Activated T-helper 1 cell treated with Interleukin-2 at 50 U/mL for 16 hours (primary cell): ENCODE results near the gene METRN.
"Not testable (repeated sequence)": the region's sequence is repeated elsewhere in the genome, so short reads cannot be mapped to it uniquely, and the experiment has no call there.

Source experiments
- DNase-seq: peaks from one replicate; pipeline ENCODE4 v3.0.0-alpha.2; 2020; ENCODE audit warnings: low read depth

Gene METRN

GRCh38 chr16:691242-691641, 23.7 kb upstream of the METRN start:
- not testable (repeated sequence) for DNase-seq

- no peak for DNase-seq
Measured at GRCh38 chr16:692356-693108, 22.4 kb upstream of the METRN start.

GRCh38 chr16:693364-693763, 21.6 kb upstream of the METRN start:
- DNase-seq: no peak

- no peak for DNase-seq
Measured at GRCh38 chr16:693766-694165, 21.2 kb upstream of the METRN start.

DNA sequence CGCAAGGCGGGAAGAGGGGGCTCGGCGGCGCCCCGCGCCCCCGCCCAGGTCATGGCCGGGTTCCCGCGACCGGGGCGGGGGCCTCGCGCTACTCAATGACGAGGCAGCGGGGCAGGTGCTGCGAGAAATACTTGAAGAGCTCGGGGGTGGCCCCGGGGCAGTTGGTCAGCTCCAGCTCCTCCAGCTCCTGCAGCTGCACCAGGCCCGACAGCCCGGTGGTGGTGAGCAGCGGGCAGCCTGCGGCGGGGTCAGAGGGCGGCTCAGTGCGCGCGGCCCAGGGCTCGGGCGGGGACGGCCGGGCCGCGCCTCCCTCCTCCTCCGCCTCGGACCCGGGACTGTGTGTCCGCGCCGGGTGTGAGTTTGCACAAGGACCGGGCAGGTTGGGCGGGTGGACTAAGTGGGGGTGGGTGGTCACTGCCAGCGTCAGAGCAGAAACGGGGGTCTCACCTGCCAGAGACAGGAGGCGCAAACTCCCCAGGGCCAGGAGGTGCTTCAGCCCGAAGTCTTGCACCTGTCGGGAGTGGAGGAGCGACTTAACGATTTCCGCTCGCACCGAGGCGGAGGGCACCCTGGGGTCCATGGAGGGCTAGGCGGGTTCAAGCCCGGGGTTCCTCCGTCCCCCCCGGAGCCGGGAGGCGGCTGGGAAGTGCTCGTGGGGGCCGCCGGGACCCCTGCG, 20.6 kb upstream of the METRN start:
- no peak for DNase-seq

GRCh38 chr16:694863-695354, 20.0 kb upstream of the METRN start:
- DNase-seq: no peak

DNA sequence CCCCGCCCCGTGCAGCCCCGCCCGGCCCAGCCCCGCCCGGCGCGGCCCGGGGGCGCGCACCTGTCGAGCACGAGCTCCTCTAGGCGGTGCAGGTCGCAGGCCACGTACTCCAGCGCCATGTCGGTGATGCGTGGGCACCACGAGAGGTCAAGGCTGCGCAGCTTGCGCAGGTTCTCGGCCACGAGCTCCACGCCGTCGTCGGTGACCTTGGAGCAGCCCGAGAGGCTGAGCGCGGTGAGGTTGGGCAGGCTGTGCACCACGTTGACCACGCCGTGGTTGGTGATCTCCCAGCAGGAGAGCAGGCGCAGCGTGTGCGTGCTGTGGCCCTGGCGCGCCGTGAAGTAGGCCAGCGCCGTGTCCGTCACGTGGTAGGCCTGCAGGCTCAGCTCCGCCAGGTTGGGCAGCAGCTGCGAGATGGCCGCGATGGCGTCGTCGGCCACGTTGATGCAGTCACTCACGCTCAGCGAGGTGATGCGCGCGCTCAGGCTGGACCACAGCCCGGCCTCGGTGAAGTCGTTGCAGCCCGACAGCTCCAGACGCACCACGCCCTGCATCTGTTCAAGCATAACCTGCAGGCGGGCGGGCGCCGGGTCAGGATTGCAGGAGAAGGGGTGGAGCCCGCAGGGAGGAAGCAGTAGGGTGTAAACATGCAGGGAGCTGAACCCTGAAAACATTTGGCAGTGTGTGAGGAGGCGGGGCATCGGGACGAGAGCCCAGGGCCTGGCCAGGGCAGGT, 19.4 kb upstream of the METRN start:
- DNase-seq: peak; percentile 74

DNA sequence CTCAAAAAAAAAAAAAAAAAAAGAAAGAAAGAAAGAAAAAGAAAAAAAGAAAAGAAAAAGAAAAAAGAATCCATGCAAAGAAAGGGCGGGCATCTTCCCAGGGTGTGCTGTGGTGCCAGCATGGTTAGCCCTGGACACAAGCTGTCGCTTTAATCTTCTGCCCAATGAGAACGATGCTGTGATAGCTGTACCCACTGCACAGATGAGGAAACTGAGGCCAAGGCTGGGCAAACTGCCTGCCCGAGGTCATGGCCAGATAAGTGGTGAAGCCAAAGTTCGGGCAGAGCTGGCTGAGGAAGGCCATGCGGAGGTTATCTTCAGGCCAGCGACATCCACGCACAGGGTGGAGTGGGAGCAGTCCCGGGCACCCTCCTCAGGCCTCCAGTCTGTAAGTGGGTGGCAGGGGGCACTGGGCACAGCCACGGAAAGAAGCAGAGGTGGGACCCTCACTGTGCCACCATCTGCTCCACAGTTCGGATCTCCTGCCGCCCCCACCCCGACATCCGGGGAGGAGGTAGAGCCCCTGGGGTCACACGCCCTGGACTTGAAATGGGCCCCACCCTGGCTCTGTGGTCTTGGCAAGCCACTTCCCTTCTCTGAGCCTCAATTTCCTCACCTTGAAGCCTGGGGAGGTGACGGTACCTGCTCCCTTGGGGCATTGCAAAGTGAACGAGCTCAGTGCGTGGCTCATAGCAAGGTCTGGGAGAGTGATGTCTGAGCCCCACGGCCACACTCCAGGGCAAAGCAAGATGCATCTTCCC, 15.8 kb upstream of the METRN start:
- no peak for DNase-seq

DNA sequence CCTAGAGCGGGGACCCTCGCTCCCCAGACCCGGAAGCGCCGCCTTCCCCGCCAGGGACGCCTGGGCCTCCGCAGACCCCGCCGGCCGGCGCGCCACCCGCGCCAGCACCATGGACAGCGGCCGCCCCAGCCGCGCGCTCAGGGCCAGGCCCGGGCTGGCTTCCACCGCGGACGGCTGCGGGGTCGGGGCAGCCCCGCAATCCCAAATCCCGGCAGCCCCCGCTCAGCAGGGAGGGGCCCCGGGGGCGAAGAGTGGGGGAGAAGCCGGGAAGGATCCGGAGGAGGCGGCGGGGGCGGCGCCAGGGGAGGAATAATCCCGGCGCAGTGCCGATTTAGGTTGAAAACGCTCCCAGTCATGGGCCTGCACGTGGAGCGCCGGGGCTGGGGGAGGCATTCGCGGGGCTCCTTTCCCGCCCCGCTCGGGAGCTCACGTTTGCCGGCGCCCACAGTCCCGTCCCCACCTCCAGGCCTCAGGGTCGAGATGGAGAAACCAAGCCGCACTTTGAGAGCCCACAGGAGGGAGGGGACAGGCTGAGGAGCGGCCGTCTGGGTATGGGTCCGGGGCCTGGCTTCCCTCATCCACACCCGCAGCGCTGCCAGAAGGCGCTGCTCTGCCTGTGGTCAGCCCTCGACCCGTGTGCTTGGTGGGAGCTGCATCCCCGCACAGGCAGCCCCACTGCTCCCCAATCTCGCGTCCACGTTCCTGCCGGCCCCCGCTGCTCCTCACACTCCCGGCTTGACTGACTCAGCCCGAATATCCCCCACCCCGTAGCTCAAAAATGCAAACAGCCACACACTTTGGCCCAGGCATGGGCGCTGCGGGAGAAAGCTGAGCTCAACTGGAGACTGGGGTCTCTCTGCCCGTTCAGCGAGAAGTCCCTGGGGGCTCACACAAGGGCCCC, 14.0 kb upstream of the METRN start:
- no peak for DNase-seq

DNA sequence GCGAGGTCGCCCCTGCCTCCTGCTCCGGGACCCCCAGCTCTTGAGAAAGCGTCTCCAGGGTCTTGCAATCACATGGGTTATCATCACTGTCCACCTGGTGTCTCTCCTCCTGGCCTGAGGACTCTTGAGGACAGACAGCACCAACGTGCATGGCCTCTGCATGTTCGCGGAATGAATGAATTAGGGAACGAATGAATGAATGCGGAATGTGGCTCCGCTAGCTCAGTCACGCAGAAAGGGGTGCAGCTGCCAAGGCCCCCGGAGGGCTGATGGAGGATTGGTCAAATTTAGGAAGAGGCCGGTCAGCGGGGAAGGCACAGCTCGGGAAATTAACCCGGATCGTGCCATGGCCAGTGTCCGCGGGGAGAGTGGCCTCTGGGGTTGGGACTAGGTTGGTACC, 12.6 kb upstream of the METRN start:
- DNase-seq: no peak

DNA sequence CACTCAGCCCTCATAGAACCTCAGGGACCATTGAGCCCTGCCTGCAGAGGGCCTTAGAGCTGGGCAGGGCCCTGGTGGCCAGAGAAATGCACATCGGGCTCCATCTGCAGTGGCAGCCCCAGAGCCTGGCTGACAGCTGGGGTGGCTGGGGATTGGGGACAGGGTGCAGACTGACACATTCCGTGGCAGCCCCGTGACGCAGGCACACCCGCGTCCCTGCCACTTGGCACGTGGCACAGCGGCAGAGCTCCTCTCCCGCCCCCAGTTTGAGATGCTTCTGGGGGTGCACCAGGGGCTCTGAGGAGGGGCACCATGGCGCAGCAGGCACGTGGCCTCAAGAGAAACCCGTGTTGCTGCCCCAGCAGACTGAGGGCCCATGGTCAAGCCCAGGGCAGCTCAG, 11.5 kb upstream of the METRN start:
- no peak for DNase-seq

- DNase-seq: no peak
Measured at GRCh38 chr16:704047-704446, 10.9 kb upstream of the METRN start.

- DNase-seq: no peak
Measured at GRCh38 chr16:704552-705380, 10.2 kb upstream of the METRN start.

GRCh38 chr16:705431-706188, 9.3 kb upstream of the METRN start, which contains the start of gene FBXL16:
FBXL16 (minus strand) TSS chr16:705801; CDS start chr16:697405, 8,396 bp downstream.
- no peak for DNase-seq

DNA sequence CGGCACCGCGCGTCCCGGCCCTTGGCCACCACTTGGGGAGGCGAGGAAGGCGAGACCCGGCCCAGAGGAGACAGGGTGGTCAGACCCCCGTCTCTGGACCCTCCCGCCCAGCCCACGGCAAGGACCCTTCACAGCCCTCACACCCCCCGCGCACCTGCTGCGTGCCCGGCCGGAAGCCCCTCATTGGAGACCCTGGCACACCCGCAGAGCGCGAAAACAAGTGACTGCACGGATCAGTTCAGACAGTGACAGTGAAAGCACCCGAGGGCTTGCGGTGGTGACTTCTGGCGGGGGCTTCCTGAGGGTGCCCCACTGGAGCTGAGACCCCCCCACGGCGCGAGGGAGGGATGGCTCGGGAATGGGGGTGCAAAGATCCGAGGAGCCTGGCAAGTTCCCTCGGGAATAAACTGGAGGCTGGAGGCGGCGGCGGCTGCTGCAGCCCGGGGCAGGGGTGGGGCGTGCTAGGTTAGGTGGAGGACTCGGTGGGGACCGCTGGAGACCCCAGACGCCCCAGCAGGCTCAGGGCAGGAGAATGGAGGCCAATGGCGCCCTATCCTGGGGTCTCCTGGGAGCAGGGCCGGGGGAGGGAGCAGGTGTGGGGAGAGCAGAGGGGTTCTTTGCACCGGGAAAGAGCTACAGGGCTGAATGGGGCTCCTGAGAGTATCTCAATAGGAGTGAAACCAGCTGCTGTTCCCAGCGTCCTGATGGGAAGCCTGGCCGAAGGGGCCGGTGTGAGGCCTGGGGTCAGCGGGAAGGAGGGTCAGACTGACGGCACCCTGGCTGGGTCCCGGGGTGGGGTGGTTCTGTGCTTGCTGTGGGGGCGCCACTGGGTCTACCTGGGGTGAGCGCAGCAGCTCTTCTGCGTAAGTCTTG, 8.5 kb upstream of the METRN start:
- DNase-seq: no peak

- DNase-seq: no peak
Measured at GRCh38 chr16:707062-707538, 7.8 kb upstream of the METRN start.

- DNase-seq: no peak
Measured at GRCh38 chr16:708019-708418, 6.9 kb upstream of the METRN start.

GRCh38 chr16:708959-709358, 6.0 kb upstream of the METRN start:
- no peak for DNase-seq
